Ishikawa (cell line): Measurements from ENCODE around the gene CFAP46.

Experiments
- CEBPB ChIP-seq: IDR thresholded peaks from 2 replicates; pipeline ENCODE4 v1.6.1; 2012
- FOXM1 ChIP-seq: IDR thresholded peaks from 2 replicates; pipeline ENCODE4 v1.6.1; 2012; ENCODE audit warnings: low read depth, borderline replicate concordance
- MAX ChIP-seq: IDR thresholded peaks from 2 replicates; pipeline ENCODE4 v1.6.1; 2012
- TAF1 ChIP-seq: IDR thresholded peaks from 2 replicates; pipeline ENCODE4 v1.6.1; 2012; ENCODE audit warnings: low read depth, mild to moderate bottlenecking
- TEAD4 ChIP-seq: IDR thresholded peaks from 2 replicates; pipeline ENCODE4 v1.6.1; 2012
- YY1 ChIP-seq: IDR thresholded peaks from 2 replicates; pipeline ENCODE4 v1.6.1; 2012; ENCODE audit warnings: low read depth
- ZBTB7A ChIP-seq: IDR thresholded peaks from 2 replicates; pipeline ENCODE4 v1.6.1; 2012; ENCODE audit warnings: low read depth

- TF ChIP-seq MAX, result no peak
- no peak for TF ChIP-seq ZBTB7A
- TF ChIP-seq FOXM1, result no peak
- TF ChIP-seq TEAD4, result no peak
- TF ChIP-seq YY1, result no peak
- TF ChIP-seq TAF1, result no peak
- TF ChIP-seq CEBPB, result no peak
These were observed 113.0 kb downstream of the CFAP46 start for GRCh38 chr10:132829403-132829802.
